ENCODE data around the gene C6orf52.

The C6orf52 gene

DNA sequence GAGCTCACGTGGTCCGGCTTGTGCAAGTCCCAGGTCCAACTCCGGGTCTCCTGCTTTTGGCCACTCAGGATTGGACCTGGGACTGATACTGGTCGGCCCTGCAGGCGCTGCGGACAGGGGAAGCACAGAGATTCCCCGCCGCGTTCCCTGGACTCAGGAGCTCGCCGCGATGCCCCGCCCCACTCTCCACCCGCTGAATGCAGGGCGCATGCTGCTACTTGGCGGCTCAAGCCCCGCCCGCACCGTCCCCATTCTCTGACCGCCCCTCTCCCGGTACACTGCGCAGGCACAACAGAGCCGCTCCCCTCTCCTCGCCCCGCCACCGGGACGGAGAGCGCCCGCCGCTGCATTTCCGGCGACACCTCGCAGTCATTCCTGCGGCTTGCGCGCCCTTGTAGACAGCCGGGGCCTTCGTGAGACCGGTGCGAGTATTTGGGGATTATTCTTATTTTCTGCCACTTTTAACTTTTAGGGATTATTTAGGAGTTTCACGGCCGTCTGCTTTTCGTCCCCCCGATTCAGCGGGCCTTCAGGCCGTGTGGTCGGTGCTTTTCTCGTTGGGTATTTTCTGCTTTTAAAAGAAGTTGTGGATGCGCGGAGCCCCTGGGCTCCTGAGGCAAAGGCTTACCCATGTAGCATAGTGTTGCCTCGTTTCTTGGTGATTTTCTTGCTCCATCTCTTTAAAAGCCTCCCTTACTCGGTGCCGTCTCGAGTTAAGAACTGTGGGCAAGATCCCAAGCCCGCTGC, 28.6 kb upstream of the C6orf52 start, which contains the start of gene TMEM14C (continued):
- TF ChIP-seq, protein P1, sequence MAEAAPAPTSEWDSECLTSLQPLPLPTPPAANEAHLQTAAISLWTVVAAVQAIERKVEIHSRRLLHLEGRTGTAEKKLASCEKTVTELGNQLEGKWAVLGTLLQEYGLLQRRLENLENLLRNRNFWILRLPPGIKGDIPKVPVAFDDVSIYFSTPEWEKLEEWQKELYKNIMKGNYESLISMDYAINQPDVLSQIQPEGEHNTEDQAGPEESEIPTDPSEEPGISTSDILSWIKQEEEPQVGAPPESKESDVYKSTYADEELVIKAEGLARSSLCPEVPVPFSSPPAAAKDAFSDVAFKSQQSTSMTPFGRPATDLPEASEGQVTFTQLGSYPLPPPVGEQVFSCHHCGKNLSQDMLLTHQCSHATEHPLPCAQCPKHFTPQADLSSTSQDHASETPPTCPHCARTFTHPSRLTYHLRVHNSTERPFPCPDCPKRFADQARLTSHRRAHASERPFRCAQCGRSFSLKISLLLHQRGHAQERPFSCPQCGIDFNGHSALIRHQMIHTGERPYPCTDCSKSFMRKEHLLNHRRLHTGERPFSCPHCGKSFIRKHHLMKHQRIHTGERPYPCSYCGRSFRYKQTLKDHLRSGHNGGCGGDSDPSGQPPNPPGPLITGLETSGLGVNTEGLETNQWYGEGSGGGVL (tag by site-specific recombination; IDR thresholded peaks at IDR 0.05): peak; percentile 75
- TF ChIP-seq ZNF610 (tag by site-specific recombination; IDR thresholded peaks at IDR 0.05; ENCODE audit: borderline replicate concordance): peak; percentile 93
- no peak for TF ChIP-seq ZNF776 (tag by site-specific recombination; IDR thresholded peaks at IDR 0.05; ENCODE audit: borderline replicate concordance)
- TF ChIP-seq GFI1B (tag by site-specific recombination; IDR thresholded peaks at IDR 0.05): no peak
- TF ChIP-seq GLI2 (tag by site-specific recombination; IDR thresholded peaks at IDR 0.05; ENCODE audit: borderline replicate concordance, low read depth): no peak
- TF ChIP-seq, protein P2, sequence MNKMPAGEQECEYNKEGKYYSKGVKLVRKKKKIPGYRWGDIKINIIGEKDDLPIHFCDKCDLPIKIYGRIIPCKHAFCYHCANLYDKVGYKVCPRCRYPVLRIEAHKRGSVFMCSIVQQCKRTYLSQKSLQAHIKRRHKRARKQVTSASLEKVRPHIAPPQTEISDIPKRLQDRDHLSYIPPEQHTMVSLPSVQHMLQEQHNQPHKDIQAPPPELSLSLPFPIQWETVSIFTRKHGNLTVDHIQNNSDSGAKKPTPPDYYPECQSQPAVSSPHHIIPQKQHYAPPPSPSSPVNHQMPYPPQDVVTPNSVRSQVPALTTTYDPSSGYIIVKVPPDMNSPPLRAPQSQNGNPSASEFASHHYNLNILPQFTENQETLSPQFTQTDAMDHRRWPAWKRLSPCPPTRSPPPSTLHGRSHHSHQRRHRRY (tag by site-specific recombination; IDR thresholded peaks at IDR 0.05): no peak
- TF ChIP-seq SP3 (tag by site-specific recombination; IDR thresholded peaks at IDR 0.05): peak; percentile 90
- TF ChIP-seq ZNF341 (tag by site-specific recombination; IDR thresholded peaks at IDR 0.05; ENCODE audit: low read depth): peak; percentile 43; the same call in 1 of the 2 replicates
- no peak for TF ChIP-seq SETDB1 (IDR thresholded peaks at IDR 0.05; ENCODE audit: insufficient read length, low read length)
- TF ChIP-seq ZNF221 (tag by site-specific recombination; IDR thresholded peaks at IDR 0.05; ENCODE audit: borderline replicate concordance): no peak
- TF ChIP-seq HOXA7 (CRISPR knock-in tag; IDR thresholded peaks at IDR 0.05; ENCODE audit: borderline replicate concordance): no peak
- TF ChIP-seq, protein P3, sequence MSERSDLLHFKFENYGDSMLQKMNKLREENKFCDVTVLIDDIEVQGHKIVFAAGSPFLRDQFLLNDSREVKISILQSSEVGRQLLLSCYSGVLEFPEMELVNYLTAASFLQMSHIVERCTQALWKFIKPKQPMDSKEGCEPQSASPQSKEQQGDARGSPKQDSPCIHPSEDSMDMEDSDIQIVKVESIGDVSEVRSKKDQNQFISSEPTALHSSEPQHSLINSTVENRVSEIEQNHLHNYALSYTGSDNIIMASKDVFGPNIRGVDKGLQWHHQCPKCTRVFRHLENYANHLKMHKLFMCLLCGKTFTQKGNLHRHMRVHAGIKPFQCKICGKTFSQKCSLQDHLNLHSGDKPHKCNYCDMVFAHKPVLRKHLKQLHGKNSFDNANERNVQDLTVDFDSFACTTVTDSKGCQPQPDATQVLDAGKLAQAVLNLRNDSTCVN (tag by site-specific recombination; optimal IDR thresholded peaks at IDR 0.05): peak; percentile 97
- TF ChIP-seq ZNF658 (tag by site-specific recombination; IDR thresholded peaks at IDR 0.05): no peak
- TF ChIP-seq ZNF677 (tag by site-specific recombination; IDR thresholded peaks at IDR 0.05): no peak
- TF ChIP-seq, protein P4, sequence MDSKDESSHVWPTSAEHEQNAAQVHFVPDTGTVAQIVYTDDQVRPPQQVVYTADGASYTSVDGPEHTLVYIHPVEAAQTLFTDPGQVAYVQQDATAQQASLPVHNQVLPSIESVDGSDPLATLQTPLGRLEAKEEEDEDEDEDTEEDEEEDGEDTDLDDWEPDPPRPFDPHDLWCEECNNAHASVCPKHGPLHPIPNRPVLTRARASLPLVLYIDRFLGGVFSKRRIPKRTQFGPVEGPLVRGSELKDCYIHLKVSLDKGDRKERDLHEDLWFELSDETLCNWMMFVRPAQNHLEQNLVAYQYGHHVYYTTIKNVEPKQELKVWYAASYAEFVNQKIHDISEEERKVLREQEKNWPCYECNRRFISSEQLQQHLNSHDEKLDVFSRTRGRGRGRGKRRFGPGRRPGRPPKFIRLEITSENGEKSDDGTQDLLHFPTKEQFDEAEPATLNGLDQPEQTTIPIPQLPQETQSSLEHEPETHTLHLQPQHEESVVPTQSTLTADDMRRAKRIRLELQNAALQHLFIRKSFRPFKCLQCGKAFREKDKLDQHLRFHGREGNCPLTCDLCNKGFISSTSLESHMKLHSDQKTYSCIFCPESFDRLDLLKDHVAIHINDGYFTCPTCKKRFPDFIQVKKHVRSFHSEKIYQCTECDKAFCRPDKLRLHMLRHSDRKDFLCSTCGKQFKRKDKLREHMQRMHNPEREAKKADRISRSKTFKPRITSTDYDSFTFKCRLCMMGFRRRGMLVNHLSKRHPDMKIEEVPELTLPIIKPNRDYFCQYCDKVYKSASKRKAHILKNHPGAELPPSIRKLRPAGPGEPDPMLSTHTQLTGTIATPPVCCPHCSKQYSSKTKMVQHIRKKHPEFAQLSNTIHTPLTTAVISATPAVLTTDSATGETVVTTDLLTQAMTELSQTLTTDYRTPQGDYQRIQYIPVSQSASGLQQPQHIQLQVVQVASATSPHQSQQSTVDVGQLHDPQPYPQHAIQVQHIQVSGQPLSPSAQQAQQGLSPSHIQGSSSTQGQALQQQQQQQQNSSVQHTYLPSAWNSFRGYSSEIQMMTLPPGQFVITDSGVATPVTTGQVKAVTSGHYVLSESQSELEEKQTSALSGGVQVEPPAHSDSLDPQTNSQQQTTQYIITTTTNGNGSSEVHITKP (tag by site-specific recombination; IDR thresholded peaks at IDR 0.05): peak; percentile 53
- TF ChIP-seq ZNF830 (tag by site-specific recombination; IDR thresholded peaks at IDR 0.05; ENCODE audit: low read depth): no peak
- no peak for TF ChIP-seq ZNF837 (tag by site-specific recombination; IDR thresholded peaks at IDR 0.05)
- no peak for TF ChIP-seq ZFP41 (tag by site-specific recombination; IDR thresholded peaks at IDR 0.05; ENCODE audit: borderline replicate concordance)
- TF ChIP-seq, protein P5, sequence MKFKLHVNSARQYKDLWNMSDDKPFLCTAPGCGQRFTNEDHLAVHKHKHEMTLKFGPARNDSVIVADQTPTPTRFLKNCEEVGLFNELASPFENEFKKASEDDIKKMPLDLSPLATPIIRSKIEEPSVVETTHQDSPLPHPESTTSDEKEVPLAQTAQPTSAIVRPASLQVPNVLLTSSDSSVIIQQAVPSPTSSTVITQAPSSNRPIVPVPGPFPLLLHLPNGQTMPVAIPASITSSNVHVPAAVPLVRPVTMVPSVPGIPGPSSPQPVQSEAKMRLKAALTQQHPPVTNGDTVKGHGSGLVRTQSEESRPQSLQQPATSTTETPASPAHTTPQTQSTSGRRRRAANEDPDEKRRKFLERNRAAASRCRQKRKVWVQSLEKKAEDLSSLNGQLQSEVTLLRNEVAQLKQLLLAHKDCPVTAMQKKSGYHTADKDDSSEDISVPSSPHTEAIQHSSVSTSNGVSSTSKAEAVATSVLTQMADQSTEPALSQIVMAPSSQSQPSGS (tag by site-specific recombination; IDR thresholded peaks at IDR 0.05; ENCODE audit: low read depth): no peak
- 0 out of 2 replicates have a peak, but pooled peaks have one; percentile 22 for TF ChIP-seq ZNF24 (tag by site-specific recombination; IDR thresholded peaks at IDR 0.05)
- TF ChIP-seq ZNF707 (tag by site-specific recombination; IDR thresholded peaks at IDR 0.05): no peak
- no peak for TF ChIP-seq KLF16 (tag by site-specific recombination; IDR thresholded peaks at IDR 0.05)
- TF ChIP-seq, protein P6, sequence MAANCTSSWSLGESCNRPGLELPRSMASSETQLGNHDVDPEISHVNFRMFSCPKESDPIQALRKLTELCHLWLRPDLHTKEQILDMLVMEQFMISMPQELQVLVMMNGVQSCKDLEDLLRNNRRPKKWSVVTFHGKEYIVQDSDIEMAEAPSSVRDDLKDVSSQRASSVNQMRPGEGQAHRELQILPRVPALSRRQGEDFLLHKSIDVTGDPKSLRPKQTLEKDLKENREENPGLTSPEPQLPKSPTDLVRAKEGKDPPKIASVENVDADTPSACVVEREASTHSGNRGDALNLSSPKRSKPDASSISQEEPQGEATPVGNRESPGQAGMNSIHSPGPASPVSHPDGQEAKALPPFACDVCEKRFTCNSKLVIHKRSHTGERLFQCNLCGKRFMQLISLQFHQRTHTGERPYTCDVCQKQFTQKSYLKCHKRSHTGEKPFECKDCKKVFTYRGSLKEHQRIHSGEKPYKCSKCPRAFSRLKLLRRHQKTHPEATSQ (tag by site-specific recombination; IDR thresholded peaks at IDR 0.05): no peak
- TF ChIP-seq YY1 (tag by site-specific recombination; IDR thresholded peaks at IDR 0.05): 0 out of 2 replicates have a peak, but pooled peaks have one; percentile 6
- no peak for TF ChIP-seq ZNF747 (tag by site-specific recombination; IDR thresholded peaks at IDR 0.05)
- no peak for TF ChIP-seq ZNF423 (tag by site-specific recombination; IDR thresholded peaks at IDR 0.05)
- no peak for TF ChIP-seq ZNF302 (tag by site-specific recombination; IDR thresholded peaks at IDR 0.05; ENCODE audit: low read depth)
